Mesendoderm (in vitro differentiated cells): ENCODE data around the gene SOX6.
"Not testable (repeated sequence)": the region's sequence is repeated elsewhere in the genome, so short reads cannot be mapped to it uniquely, and the experiment has no call there.

Experiments
- DNase-seq: peaks from one replicate; pipeline ENCODE4 v3.0.0; 2013
- H2AK5ac ChIP-seq: 2 replicates; pipeline ENCODE4 v1.6.1; 2013; ENCODE audit warnings: low read length, inconsistent platforms
- H2BK120ac ChIP-seq: 2 replicates; pipeline ENCODE4 v1.6.1; 2013; ENCODE audit warnings: low read depth, mild to moderate bottlenecking, low read length, moderate library complexity, mixed read lengths
- H2BK15ac ChIP-seq: replicated peaks from 2 replicates; pipeline ENCODE4 v1.6.1; 2013; ENCODE audit warnings: low read depth, mild to moderate bottlenecking, moderate library complexity
- H2BK5ac ChIP-seq: 2 replicates; pipeline ENCODE4 v1.6.1; 2013; ENCODE audit warnings: low read length, inconsistent platforms
- H3K18ac ChIP-seq: 2 replicates; pipeline ENCODE4 v1.6.1; 2013; ENCODE audit warnings: mild to moderate bottlenecking, low read length, mixed read lengths
- H3K23ac ChIP-seq: one replicate; pipeline ENCODE4 v1.6.1; 2013; ENCODE audit warnings: low read length
- H3K27ac ChIP-seq: 2 replicates; pipeline ENCODE4 v1.5.1; 2013; ENCODE audit warnings: low read depth, mild to moderate bottlenecking, inconsistent platforms, low read length, moderate library complexity
- H3K27me3 ChIP-seq: 2 replicates; pipeline ENCODE4 v1.6.1; 2013; ENCODE audit warnings: low read length, control low read depth, mild to moderate bottlenecking, inconsistent platforms; ENCODE audit not compliant: insufficient read depth, poor library complexity
- H3K36me3 ChIP-seq: 2 replicates; pipeline ENCODE4 v1.6.1; 2013; ENCODE audit warnings: low read length, inconsistent platforms; ENCODE audit not compliant: control insufficient read depth, insufficient read depth
- H3K4ac ChIP-seq: one replicate; pipeline ENCODE4 v1.6.1; 2013; ENCODE audit warnings: low read depth, mild to moderate bottlenecking, low read length, moderate library complexity
- H3K4me1 ChIP-seq: 2 replicates; pipeline ENCODE4 v1.6.1; 2013; ENCODE audit warnings: low read depth, low read length, inconsistent platforms; ENCODE audit not compliant: control insufficient read depth
- H3K4me2 ChIP-seq: 2 replicates; pipeline ENCODE4 v1.6.1; 2013; ENCODE audit warnings: low read length
- H3K4me3 ChIP-seq: 2 replicates; pipeline ENCODE4 v1.5.1; 2013; ENCODE audit warnings: mild to moderate bottlenecking, low read length
- H3K56ac ChIP-seq: one replicate; pipeline ENCODE4 v1.6.1; 2013; ENCODE audit warnings: low read length
- H3K79me1 ChIP-seq: 2 replicates; pipeline ENCODE4 v1.6.1; 2013; ENCODE audit warnings: low read length, inconsistent platforms
- H3K79me2 ChIP-seq: 2 replicates; pipeline ENCODE4 v1.6.1; 2013; ENCODE audit warnings: mild to moderate bottlenecking, low read length; ENCODE audit not compliant: control insufficient read depth, insufficient read depth
- H3K9ac ChIP-seq: 2 replicates; pipeline ENCODE4 v1.6.1; 2013; ENCODE audit warnings: low read length, inconsistent platforms
- H4K5ac ChIP-seq: one replicate; pipeline ENCODE4 v1.6.1; 2013; ENCODE audit warnings: low read length
- H4K8ac ChIP-seq: one replicate; pipeline ENCODE4 v1.6.1; 2013; ENCODE audit warnings: low read depth, mild to moderate bottlenecking, control low read depth, low read length, moderate library complexity
- WGBS: extraction: QIAGEN DNeasy Blood & Tissue Kit; methylation state at CpG from one replicate; pipeline ENCODE4 v1.1.7; 2013; ENCODE audit warnings: low lambda C conversion rate, missing lambda C conversion rate; ENCODE audit not compliant: insufficient coverage; ENCODE audit errors: extremely low coverage; 5-methylcytosine and 5-hydroxymethylcytosine counted together

Gene SOX6

DNA sequence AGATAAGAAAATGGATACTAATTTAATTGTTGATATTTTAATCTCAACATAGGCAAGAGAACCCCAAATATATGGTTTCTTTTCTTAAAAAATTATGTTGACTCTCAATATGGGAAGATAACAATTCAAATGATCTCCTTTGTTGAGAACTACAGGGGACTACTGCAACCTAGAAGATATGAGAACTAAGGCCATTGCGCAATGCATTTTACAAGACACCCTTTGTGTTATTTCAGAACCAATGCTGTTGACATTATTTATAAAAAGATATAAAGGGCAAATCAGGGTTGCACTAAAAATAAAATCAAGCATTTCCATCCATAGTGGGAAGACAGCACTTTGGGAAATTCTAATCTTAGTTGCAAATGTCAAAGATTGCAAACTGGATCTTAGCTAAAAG is 322.3 kb downstream of the SOX6 start:
- no peak overlapping the region for H3K23ac ChIP-seq
- DNase-seq, result no peak
- no peak overlapping the region for H2BK120ac ChIP-seq
- H2BK15ac ChIP-seq, result no peak overlapping the region
- no peaks in the 10 kb centered on the region for H3K36me3 ChIP-seq
- H4K8ac ChIP-seq, result no peak overlapping the region
- no peak overlapping the region for H3K18ac ChIP-seq
- no peak overlapping the region for H3K4me2 ChIP-seq
- no peak overlapping the region for H2AK5ac ChIP-seq
- no peaks in the 10 kb centered on the region for H3K4me1 ChIP-seq
- H4K5ac ChIP-seq, result no peak overlapping the region
- no peaks in the 10 kb centered on the region for H3K79me2 ChIP-seq
- no peaks in the 10 kb centered on the region for H3K79me1 ChIP-seq
- H3K4me3 ChIP-seq, result no peak overlapping the region
- H3K9ac ChIP-seq, result no peak overlapping the region
- H3K27me3 ChIP-seq, result no peaks in the 10 kb centered on the region
- H3K27ac ChIP-seq, result no peak overlapping the region
- no peak overlapping the region for H2BK5ac ChIP-seq
- no peak overlapping the region for H3K56ac ChIP-seq
- no peak overlapping the region for H3K4ac ChIP-seq
- WGBS, result no CpG with 5 or more reads among the region's 1 CpG

DNA sequence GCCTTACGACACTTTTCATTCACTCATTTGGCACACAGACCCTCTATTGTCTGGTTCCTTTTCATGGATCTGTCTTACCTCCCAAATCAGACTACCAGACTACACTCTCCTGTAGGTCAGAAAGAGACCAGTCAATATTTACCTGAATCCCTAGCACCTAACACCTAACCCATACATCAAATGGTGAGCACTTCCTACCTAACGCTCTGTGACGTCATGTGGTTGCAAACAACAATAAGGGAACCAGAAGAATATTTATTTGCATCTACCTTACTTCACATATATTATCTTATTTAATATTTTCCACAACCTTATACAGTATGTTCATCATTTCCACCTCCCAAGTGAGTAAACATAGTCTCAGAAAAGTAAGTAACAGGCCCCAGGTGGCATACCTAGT is 323.4 kb downstream of the SOX6 start:
- Histone ChIP-seq H3K27me3 (no peaks in the 10 kb centered on the region), H3K4me1 (no peaks in the 10 kb centered on the region), H3K23ac (no peak overlapping the region), H3K18ac (no peak overlapping the region), H3K4me2 (no peak overlapping the region), H3K79me2 (no peaks in the 10 kb centered on the region), H3K9ac (no peak overlapping the region), H4K5ac (no peak overlapping the region), H3K36me3 (no peaks in the 10 kb centered on the region), H3K4me3 (no peak overlapping the region), H3K4ac (no peak overlapping the region), H2AK5ac (no peak overlapping the region), H2BK5ac (no peak overlapping the region), H2BK15ac (no peak overlapping the region), H2BK120ac (no peak overlapping the region), H3K56ac (no peak overlapping the region), H3K79me1 (no peaks in the 10 kb centered on the region), H3K27ac (no peak overlapping the region), H4K8ac (no peak overlapping the region)
- WGBS, result no CpG with 5 or more reads among the region's 3 CpGs
- no peak for DNase-seq

DNA sequence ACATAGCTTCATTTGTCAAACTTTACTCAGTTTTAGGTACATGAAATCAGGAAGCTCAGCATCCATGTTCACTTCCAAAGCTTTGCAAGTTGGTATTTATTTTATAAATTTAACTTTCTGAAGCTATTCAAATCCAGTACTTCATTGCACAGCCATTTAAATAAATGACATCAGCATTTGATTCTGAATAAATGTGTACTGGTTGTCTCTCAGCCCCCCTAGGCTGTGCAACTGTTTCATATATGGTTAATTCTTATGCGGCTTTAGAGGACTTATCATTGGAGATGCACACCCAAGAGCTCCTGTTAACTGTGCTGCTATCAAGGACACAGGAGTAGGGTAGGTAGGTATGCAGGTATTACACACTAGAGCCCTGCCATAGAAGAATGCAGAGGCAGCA is 325.1 kb downstream of the SOX6 start:
- Histone ChIP-seq H4K8ac (no peak overlapping the region), H3K79me2 (no peaks in the 10 kb centered on the region), H2BK15ac (no peak overlapping the region), H3K79me1 (no peaks in the 10 kb centered on the region), H3K4ac (no peak overlapping the region), H3K27me3 (no peaks in the 10 kb centered on the region), H4K5ac (no peak overlapping the region), H3K4me2 (no peak overlapping the region), H2AK5ac (no peak overlapping the region), H3K9ac (no peak overlapping the region), H2BK5ac (no peak overlapping the region), H3K56ac (no peak overlapping the region), H3K36me3 (no peaks in the 10 kb centered on the region), H3K23ac (no peak overlapping the region), H3K4me1 (no peaks in the 10 kb centered on the region), H3K4me3 (no peak overlapping the region), H2BK120ac (no peak overlapping the region), H3K27ac (no peak overlapping the region), H3K18ac (no peak overlapping the region)
- no peak for DNase-seq
- WGBS, result no CpG with 5 or more reads among the region's 1 CpG

DNA sequence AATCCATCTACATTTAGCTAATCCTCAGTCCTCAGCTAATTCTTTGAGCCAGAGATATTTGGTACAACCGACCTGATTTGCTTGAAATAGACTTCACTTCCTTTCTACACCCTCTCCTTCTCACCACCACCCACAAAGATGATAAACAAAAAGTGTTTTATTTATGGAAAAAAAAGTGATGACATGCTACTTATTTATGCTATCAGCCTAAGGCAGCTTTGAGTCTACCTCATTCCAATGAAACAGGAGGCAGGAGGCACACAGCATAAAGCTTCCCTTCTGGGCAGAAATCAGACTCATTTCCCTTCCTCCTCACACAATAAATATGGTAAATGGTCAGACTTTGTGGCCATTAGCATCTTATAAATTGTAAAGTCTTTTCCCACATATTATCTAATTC is 325.7 kb downstream of the SOX6 start:
- H3K23ac ChIP-seq, result no peak overlapping the region
- no CpG with 5 or more reads among the region's 1 CpG for WGBS
- no peak overlapping the region for H3K56ac ChIP-seq
- H4K8ac ChIP-seq, result no peak overlapping the region
- no peaks in the 10 kb centered on the region for H3K4me1 ChIP-seq
- H2BK5ac ChIP-seq, result no peak overlapping the region
- no peak overlapping the region for H3K4me2 ChIP-seq
- no peaks in the 10 kb centered on the region for H3K36me3 ChIP-seq
- no peaks in the 10 kb centered on the region for H3K79me2 ChIP-seq
- H2AK5ac ChIP-seq, result no peak overlapping the region
- H2BK15ac ChIP-seq, result no peak overlapping the region
- no peak overlapping the region for H3K4ac ChIP-seq
- no peaks in the 10 kb centered on the region for H3K27me3 ChIP-seq
- no peak for DNase-seq
- no peak overlapping the region for H3K27ac ChIP-seq
- H4K5ac ChIP-seq, result no peak overlapping the region
- no peaks in the 10 kb centered on the region for H3K79me1 ChIP-seq
- no peak overlapping the region for H3K18ac ChIP-seq
- H3K9ac ChIP-seq, result no peak overlapping the region
- no peak overlapping the region for H3K4me3 ChIP-seq
- H2BK120ac ChIP-seq, result no peak overlapping the region

- not testable (repeated sequence) for H2AK5ac ChIP-seq
- WGBS, result no CpG with 5 or more reads among the region's 10 CpGs
These were observed 327.2 kb downstream of the SOX6 start for GRCh38 chr11:16029151-16029550.

DNA sequence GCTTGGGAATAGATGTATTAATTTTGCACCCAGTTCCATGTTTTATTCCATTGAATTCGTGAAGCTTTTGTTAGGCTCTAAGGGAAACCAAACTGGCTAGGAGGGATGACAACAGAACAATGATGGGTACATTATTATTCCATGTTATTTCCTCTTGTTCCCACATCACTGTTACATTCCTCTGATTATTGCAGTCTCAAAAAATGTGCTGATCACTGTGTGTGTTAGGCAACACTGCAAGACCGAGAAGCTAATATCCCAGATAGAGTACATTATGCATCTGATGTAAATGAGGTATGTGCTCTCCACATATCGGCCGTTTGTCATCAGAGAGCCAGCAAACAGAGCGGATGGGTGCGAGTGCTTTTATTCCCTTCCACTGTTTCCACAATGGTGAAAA is 327.9 kb downstream of the SOX6 start:
- peak; percentile 11 for DNase-seq
- Histone ChIP-seq H3K4ac (no peak overlapping the region), H3K23ac (no peak overlapping the region), H3K9ac (no peak overlapping the region), H3K79me1 (no peaks in the 10 kb centered on the region), H3K4me3 (no peak overlapping the region), H3K56ac (no peak overlapping the region), H3K36me3 (no peaks in the 10 kb centered on the region), H2BK15ac (no peak overlapping the region), H3K4me2 (no peak overlapping the region), H3K27me3 (no peaks in the 10 kb centered on the region), H3K27ac (no peak overlapping the region), H3K4me1 (no peaks in the 10 kb centered on the region), H3K18ac (no peak overlapping the region), H4K5ac (no peak overlapping the region), H4K8ac (no peak overlapping the region), H2AK5ac (no peak overlapping the region), H2BK5ac (no peak overlapping the region), H3K79me2 (no peaks in the 10 kb centered on the region), H2BK120ac (no peak overlapping the region)
- no CpG with 5 or more reads among the region's 6 CpGs for WGBS

More at GRCh38 chr11:16029151-16029550, 327.2 kb downstream of the SOX6 start:
- H3K4me1 ChIP-seq, H2BK120ac ChIP-seq, H2BK15ac ChIP-seq, H3K9ac ChIP-seq, H3K27me3 ChIP-seq, H3K4ac ChIP-seq, H3K4me3 ChIP-seq, H3K79me2 ChIP-seq, H3K36me3 ChIP-seq, H3K23ac ChIP-seq, H3K4me2 ChIP-seq, H3K79me1 ChIP-seq, H3K56ac ChIP-seq, H3K27ac ChIP-seq, H3K18ac ChIP-seq, H2BK5ac ChIP-seq, H4K5ac ChIP-seq, H4K8ac ChIP-seq: not testable (repeated sequence)
- peak; percentile 23 for DNase-seq
